ENCODE data around the gene SETBP1. TPM values are rescaled to one million over a fixed set of nuclear protein-coding genes. Genes with fewer than 3 reads are reported as not detected.

SETBP1 gene
- total and polyA plus RNA-seq, 2 of the 8 experiments (the other 6 are each of a cell fraction or from before 2014, with no cell fraction given): 2.0 to 6.5 TPM

GRCh38 chr18:44840058-44840790 is 159.5 kb downstream of the SETBP1 start (continued):
- TF ChIP-seq JUND (IDR thresholded peaks at IDR 0.05; ENCODE audit: low read length): no peak
- no peak for TF ChIP-seq SP2 (IDR thresholded peaks at IDR 0.05; ENCODE audit: low read length)
- TF ChIP-seq NRF1 (IDR thresholded peaks at IDR 0.05; ENCODE audit: low read depth, low read length): no peak
- no peak for TF ChIP-seq SUZ12 (IDR thresholded peaks at IDR 0.05; ENCODE audit: low read length)
- TF ChIP-seq KDM5A (IDR thresholded peaks at IDR 0.05; ENCODE audit: low read length): no peak
- TF ChIP-seq POU5F1 (IDR thresholded peaks at IDR 0.05; ENCODE audit: low read depth, low read length): no peak
- TF ChIP-seq TBP (IDR thresholded peaks at IDR 0.05; ENCODE audit: low read depth, low read length): no peak
- TF ChIP-seq SP1 (IDR thresholded peaks at IDR 0.05; ENCODE audit: low read depth, low read length): no peak
- no peak for TF ChIP-seq ATF3 (IDR thresholded peaks at IDR 0.05; ENCODE audit: insufficient read depth, low read depth, low read length)
- TF ChIP-seq CBX8 (IDR thresholded peaks at IDR 0.05; ENCODE audit: borderline replicate concordance, low read depth, low read length): no peak

Data from H1 (cell line).